KMS-11 (cell line): Measurements from ENCODE around the gene RAD51B.

Experiments
- H2AFZ ChIP-seq: fragments of 200-600 bp; sonication (generic); 2 replicates; pipeline ENCODE4 v1.6.1; 2016; ENCODE audit warnings: antibody characterized with exemption, mixed run types, low read depth
- H3K27ac ChIP-seq: fragments of 200-600 bp; sonication (generic); 2 replicates; pipeline ENCODE4 v1.6.1; 2016; ENCODE audit warnings: mild to moderate bottlenecking, mixed run types
- H3K27me3 ChIP-seq: fragments of 200-600 bp; sonication (generic); 2 replicates; pipeline ENCODE4 v1.6.1; 2017; ENCODE audit warnings: mild to moderate bottlenecking, low read depth, mixed run types, moderate library complexity; ENCODE audit not compliant: insufficient read depth
- H3K36me3 ChIP-seq: fragments of 200-600 bp; sonication (generic); 2 replicates; pipeline ENCODE4 v1.6.1; 2017; ENCODE audit warnings: mild to moderate bottlenecking, mixed run types; ENCODE audit not compliant: insufficient read depth
- H3K4me1 ChIP-seq: fragments of 200-600 bp; sonication (generic); 2 replicates; pipeline ENCODE4 v1.6.1; 2016; ENCODE audit warnings: mild to moderate bottlenecking, low read depth, mixed run types; ENCODE audit not compliant: poor library complexity, severe bottlenecking
- H3K4me2 ChIP-seq: fragments of 200-600 bp; sonication (generic); 2 replicates; pipeline ENCODE4 v1.7.0; 2016; ENCODE audit warnings: mild to moderate bottlenecking, mixed run types
- H3K4me3 ChIP-seq: fragments of 200-600 bp; sonication (generic); IDR thresholded peaks from 2 replicates; pipeline ENCODE4 v1.6.1; 2017; ENCODE audit warnings: low read depth, low read length, mixed read lengths; ENCODE audit not compliant: insufficient read depth
- H3K79me2 ChIP-seq: fragments of 200-600 bp; sonication (generic); 2 replicates; pipeline ENCODE4 v1.6.1; 2016; ENCODE audit warnings: low read depth, mixed run types; ENCODE audit not compliant: insufficient read depth
- H3K9ac ChIP-seq: fragments of 200-600 bp; sonication (generic); 2 replicates; pipeline ENCODE4 v1.6.1; 2016; ENCODE audit warnings: mild to moderate bottlenecking, mixed run types
- H4K20me1 ChIP-seq: fragments of 200-600 bp; sonication (generic); 2 replicates; pipeline ENCODE4 v1.6.1; 2016; ENCODE audit warnings: mild to moderate bottlenecking, mixed run types; ENCODE audit not compliant: insufficient read depth
- CTCF ChIP-seq: fragments of 200-600 bp; sonication (generic); conservative IDR thresholded peaks from 2 replicates; pipeline ENCODE4 v1.6.1; 2017; ENCODE audit warnings: low read depth, mild to moderate bottlenecking, antibody characterized with exemption, low read length, moderate library complexity, mixed read lengths

RAD51B gene

GRCh38 chr14:68140076-68140741 lies 320.6 kb downstream of the RAD51B start:
- H3K36me3 ChIP-seq: no peaks in the 10 kb centered on the region
- no peak overlapping the region for H2AFZ ChIP-seq
- H4K20me1 ChIP-seq: no peaks in the 10 kb centered on the region
- no peaks in the 10 kb centered on the region for H3K79me2 ChIP-seq
- no peak for TF ChIP-seq CTCF
- H3K27me3 ChIP-seq: no peaks in the 10 kb centered on the region
- no peak overlapping the region for H3K9ac ChIP-seq
- peaks cover 46% of the 10 kb centered on the region for H3K4me1 ChIP-seq
- H3K4me2 ChIP-seq: no peak overlapping the region
- H3K27ac ChIP-seq: no peak overlapping the region
- no peak overlapping the region for H3K4me3 ChIP-seq

GRCh38 chr14:68140806-68141205 lies 321.2 kb downstream of the RAD51B start:
- no peak for TF ChIP-seq CTCF
- Histone ChIP-seq H3K27ac (no peak overlapping the region), H4K20me1 (no peaks in the 10 kb centered on the region), H3K27me3 (no peaks in the 10 kb centered on the region), H3K79me2 (no peaks in the 10 kb centered on the region), H3K4me2 (no peak overlapping the region), H3K4me3 (no peak overlapping the region), H3K36me3 (no peaks in the 10 kb centered on the region), H2AFZ (no peak overlapping the region), H3K4me1 (peaks cover 51% of the 10 kb centered on the region), H3K9ac (no peak overlapping the region)

GRCh38 chr14:68141281-68142088 lies 321.9 kb downstream of the RAD51B start:
- H3K27me3 ChIP-seq: no peaks in the 10 kb centered on the region
- H3K36me3 ChIP-seq: no peaks in the 10 kb centered on the region
- no peak overlapping the region for H2AFZ ChIP-seq
- H3K79me2 ChIP-seq: no peaks in the 10 kb centered on the region
- H3K27ac ChIP-seq: no peak overlapping the region
- TF ChIP-seq CTCF: no peak
- no peak overlapping the region for H3K4me3 ChIP-seq
- no peaks in the 10 kb centered on the region for H4K20me1 ChIP-seq
- no peak overlapping the region for H3K9ac ChIP-seq
- no peak overlapping the region for H3K4me2 ChIP-seq
- H3K4me1 ChIP-seq: peaks cover 51% of the 10 kb centered on the region

GRCh38 chr14:68143341-68143841 lies 323.8 kb downstream of the RAD51B start:
- Histone ChIP-seq H2AFZ (0 out of 2 replicates have a peak overlapping the region, but pooled peaks have one; percentile 10), H3K79me2 (no peaks in the 10 kb centered on the region), H3K4me1 (peaks cover 39% of the 10 kb centered on the region), H3K4me2 (peak overlapping the region; percentile 60), H4K20me1 (no peaks in the 10 kb centered on the region), H3K9ac (no peak overlapping the region), H3K36me3 (no peaks in the 10 kb centered on the region), H3K27me3 (no peaks in the 10 kb centered on the region), H3K4me3 (no peak overlapping the region), H3K27ac (peak overlapping the region; percentile 73)
- no peak for TF ChIP-seq CTCF
